HG02759 (cell line): ENCODE measurements around the gene CA12.

Experiments
- ATAC-seq: cut with Tn5 transposase; IDR thresholded peaks from one replicate; pipeline ENCODE4 v1.9.1; 2021; ENCODE audit warnings: mild to moderate bottlenecking, moderate library complexity; ENCODE audit not compliant: unreplicated experiment

Gene CA12

DNA sequence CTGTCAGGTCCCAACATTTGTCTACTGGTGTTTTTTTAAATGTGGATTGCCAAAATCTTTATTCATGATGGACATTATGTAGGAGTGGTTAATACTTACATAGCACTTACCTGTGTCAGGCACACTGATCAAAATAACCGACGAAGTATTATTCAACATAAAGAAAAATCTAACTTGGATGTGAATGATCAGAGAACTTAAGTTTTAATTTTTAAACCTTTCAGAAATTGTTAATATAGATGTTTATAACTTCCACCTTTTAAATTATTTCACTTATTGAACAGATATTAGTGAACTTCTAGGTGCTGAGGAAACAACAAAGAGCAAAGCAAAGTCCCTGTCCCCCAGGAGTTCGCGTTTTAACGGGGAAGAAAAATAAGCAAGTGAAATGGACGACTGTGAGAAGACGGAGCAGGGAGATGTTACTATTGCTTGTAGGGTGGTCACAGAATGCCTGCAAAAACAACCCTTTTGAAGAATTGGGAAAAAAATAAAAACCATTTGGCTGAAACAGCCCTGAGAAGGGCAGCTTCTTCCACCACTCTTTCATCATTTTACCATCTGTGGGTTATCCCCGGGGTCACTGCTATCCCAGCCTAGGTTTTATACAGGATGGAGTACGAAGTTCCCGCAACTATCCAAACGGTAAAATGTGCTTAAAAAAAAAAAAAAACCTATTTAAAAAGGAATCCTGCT lies 105.2 kb downstream of the CA12 start:
- ATAC-seq, result no peak

GRCh38 chr15:63274427-63274826 lies 107.2 kb downstream of the CA12 start:
- ATAC-seq, result no peak
